Endothelial cell of umbilical vein (primary cell): ENCODE results near the gene TAF5L.
"Not testable (repeated sequence)": the region's sequence is repeated elsewhere in the genome, so short reads cannot be mapped to it uniquely, and the experiment has no call there.

Source experiments
- EZH2 ChIP-seq: IDR thresholded peaks from 2 replicates; pipeline ENCODE4 v1.6.1; 2012; ENCODE audit warnings: borderline replicate concordance, low read depth, mild to moderate bottlenecking, moderate library complexity, low read length, inconsistent platforms; ENCODE audit not compliant: severe bottlenecking
- POLR2A ChIP-seq: IDR thresholded peaks from 2 replicates; pipeline ENCODE4 v1.6.1; 2012; ENCODE audit warnings: low read depth, mild to moderate bottlenecking, control low read depth, low read length
- TF ChIP-seq, protein P1 (sequence below), 2 donors: IDR thresholded peaks; 1 replicate in 1 of 2; 2 replicates in 1 of 2; pipeline ENCODE4 v1.5.1; 2011; ENCODE audit warnings: low read length in 2 of 2, mild to moderate bottlenecking in 2 of 2, moderate library complexity in 2 of 2, control low read depth in 1 of 2, inconsistent platforms in 1 of 2, low read depth in 1 of 2; ENCODE audit not compliant: insufficient read depth in 1 of 2; ENCODE audit errors: extremely low read depth in 1 of 2

DNA sequence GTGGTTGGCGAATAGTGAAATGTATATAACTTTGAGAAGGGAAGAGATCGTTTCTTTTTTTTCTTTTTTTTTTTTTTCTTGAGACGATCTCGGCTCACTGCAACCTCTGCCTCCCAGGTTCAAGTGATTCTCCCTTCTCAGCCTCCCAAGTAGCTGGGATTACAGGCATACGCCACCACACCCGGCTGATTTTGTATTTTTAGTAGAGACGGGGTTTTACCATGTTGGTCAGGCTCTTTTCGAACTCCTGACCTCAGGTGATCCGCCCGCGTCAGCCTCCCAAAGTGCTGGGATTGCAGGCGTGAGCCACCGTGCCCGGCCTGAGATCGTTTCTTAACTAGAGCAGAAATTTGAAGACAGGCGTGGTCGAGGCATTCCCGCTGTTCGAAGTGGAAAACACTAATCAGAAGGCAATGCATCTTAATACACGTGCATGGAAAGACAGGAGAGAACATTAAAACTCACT lies 66.6 kb downstream of the TAF5L start:
- TF ChIP-seq, protein P1, sequence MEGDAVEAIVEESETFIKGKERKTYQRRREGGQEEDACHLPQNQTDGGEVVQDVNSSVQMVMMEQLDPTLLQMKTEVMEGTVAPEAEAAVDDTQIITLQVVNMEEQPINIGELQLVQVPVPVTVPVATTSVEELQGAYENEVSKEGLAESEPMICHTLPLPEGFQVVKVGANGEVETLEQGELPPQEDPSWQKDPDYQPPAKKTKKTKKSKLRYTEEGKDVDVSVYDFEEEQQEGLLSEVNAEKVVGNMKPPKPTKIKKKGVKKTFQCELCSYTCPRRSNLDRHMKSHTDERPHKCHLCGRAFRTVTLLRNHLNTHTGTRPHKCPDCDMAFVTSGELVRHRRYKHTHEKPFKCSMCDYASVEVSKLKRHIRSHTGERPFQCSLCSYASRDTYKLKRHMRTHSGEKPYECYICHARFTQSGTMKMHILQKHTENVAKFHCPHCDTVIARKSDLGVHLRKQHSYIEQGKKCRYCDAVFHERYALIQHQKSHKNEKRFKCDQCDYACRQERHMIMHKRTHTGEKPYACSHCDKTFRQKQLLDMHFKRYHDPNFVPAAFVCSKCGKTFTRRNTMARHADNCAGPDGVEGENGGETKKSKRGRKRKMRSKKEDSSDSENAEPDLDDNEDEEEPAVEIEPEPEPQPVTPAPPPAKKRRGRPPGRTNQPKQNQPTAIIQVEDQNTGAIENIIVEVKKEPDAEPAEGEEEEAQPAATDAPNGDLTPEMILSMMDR (IDR thresholded peaks at IDR 0.05; ENCODE audit: extremely low read depth in 1 of 2, insufficient read depth in 1 of 2, low read depth in 1 of 2, low read length in 2 of 2): not testable (repeated sequence)
- not testable (repeated sequence) for TF ChIP-seq POLR2A, EZH2
